ENCODE results near the gene SCN5A.

GRCh38 chr3:38521391-38521987 lies 128.0 kb downstream of the SCN5A start:
- TF ChIP-seq SUZ12 (IDR thresholded peaks at IDR 0.05), result no peak
- no peak for TF ChIP-seq ARNT (IDR thresholded peaks at IDR 0.05)
- no peak for TF ChIP-seq FOXM1 (IDR thresholded peaks at IDR 0.05; ENCODE audit: borderline replicate concordance)
- TF ChIP-seq NFRKB (IDR thresholded peaks at IDR 0.05), result no peak
- TF ChIP-seq LEF1 (IDR thresholded peaks at IDR 0.05; ENCODE audit: borderline replicate concordance), result no peak
- no peak for TF ChIP-seq SP1 (IDR thresholded peaks at IDR 0.05)
- TF ChIP-seq ZNF384 (IDR thresholded peaks at IDR 0.05), result no peak
- no peak for TF ChIP-seq CTBP1 (IDR thresholded peaks at IDR 0.05; ENCODE audit: borderline replicate concordance)
- no peak for TF ChIP-seq BHLHE40 (IDR thresholded peaks at IDR 0.05; ENCODE audit: borderline replicate concordance)
- no peak for TF ChIP-seq FOXK2 (IDR thresholded peaks at IDR 0.05)
- no peak for TF ChIP-seq ELF4 (IDR thresholded peaks at IDR 0.05)
- no peak for TF ChIP-seq TARDBP (IDR thresholded peaks at IDR 0.05)
- TF ChIP-seq PKNOX1 (IDR thresholded peaks at IDR 0.05), result no peak
- TF ChIP-seq FOXA1 (IDR thresholded peaks at IDR 0.05), result no peak

All from HEK293T (cell line).